Measurements from ENCODE around the gene ATP8A1.

Gene ATP8A1

DNA sequence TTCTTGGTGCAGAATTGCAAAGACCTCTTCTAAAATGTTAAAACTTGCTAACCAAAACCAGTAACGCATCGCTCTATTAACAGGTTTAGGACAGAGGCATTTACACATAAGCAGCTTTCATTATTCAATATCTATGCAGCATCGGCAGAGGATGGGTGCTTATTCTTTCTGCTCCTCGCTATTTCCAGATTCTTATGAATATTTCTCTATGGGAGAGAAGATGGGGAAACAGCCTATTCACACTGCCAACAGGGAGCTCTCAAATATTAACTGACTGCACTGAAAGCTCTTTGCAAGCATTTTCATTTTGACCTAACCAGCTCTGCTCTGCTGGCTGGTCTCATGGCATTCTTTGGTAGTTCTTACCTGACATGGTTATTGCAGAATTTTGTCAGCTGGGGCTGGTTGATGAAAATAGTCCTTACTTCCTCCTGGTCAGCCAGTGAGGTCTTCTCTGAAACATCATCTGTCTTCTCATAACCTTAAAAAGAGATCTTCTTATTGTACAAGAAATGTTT, 30.2 kb downstream of the ATP8A1 start:
- DNase-seq (ENCODE audit: low read depth, low spot score), result no peak

DNA sequence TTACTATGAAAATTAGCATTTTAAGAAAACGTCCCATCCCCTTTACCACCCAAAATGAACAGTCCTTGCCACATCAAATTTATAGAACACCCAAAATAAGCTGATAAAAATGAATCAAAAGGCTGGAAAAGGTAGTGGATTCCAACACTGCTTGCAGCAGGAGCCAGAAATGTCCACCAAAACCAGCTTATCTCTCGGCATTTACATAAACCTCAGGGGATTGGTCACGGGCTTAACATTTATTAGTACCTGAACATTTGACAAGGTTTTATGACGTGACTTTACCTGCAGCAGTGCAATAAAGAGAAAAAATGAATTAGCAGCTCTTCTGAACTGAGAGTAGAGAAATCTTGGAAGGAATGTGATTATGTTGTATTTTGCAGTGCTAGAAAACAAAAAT, 31.6 kb downstream of the ATP8A1 start:
- no peak for DNase-seq (ENCODE audit: low read depth, low spot score)

DNA sequence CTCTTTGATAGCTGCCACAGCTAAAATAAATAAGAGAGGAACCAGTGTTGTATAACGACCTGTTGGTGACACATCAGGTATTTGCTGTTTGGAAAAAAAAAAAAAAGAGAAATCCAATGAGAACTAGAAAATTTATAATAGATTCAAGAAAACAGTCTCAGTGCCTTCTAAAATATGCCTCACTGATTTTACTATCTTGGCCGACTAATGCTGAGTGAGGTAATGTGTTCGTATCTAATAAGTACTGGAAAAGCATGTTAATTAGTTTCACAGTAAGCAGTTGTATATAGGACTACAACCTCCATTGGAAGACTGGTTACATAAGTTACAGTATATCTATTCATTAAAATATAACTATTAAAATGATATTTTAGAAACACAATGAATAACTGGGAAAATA, 32.4 kb downstream of the ATP8A1 start:
- DNase-seq (ENCODE audit: low read depth, low spot score), result no peak

DNA sequence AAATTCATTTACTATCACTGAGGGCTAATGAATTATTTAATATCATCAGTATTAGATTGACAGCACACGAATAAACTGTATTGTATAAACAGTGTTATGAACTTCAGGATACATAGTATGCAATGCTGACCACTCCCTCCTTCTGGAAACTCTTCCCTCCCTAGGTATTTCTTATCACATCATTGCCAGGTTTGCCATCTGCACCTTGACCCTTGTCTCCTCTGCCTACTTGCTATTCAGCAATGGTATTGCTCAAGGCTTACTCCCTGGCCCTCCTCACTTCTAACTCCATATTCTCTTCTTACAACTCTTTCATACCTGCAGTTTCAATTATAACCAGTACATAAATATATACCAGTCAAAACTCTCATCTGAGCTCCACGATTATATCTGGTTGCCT, 38.9 kb downstream of the ATP8A1 start:
- DNase-seq (ENCODE audit: low read depth, low spot score), result no peak

DNA sequence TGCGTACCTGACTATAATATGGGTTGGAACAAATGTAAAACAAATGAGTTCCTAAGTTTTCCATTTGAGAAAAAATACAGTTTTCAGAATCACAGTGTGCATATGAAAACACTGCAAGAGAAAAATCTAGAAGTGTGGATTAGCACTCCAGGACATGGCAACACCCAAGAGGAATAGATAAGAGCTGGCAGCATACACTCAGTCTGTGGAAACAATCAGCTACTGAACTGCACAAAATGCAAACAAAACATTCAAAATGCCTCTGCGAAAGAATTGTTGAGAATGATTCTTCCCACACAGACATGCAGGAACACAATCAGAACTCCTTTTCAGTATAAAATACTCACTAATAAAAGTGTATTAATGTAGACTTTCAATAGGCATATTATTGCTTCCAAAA, 39.9 kb downstream of the ATP8A1 start:
- DNase-seq (ENCODE audit: low read depth, low spot score), result peak; percentile 8

DNA sequence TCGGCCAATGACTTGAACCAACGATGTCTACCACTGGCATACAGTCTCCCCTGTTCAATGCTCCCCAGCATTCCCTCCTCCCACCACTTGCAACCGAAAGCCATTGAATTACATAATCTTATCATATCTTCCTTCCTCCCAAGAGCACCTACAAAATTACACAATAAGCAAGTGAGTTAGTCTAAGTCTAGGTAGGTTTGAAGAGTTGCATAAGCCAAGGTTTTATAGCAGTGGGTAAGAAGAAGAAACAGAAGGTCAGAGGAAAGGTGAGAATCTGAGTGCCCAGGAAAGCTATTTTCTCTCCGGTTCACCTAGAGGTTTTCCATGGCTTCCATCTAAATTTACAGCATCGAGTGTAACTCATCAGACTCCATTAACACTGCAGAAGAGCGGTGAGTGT, 40.3 kb downstream of the ATP8A1 start:
- no peak for DNase-seq (ENCODE audit: low read depth, low spot score)

DNA sequence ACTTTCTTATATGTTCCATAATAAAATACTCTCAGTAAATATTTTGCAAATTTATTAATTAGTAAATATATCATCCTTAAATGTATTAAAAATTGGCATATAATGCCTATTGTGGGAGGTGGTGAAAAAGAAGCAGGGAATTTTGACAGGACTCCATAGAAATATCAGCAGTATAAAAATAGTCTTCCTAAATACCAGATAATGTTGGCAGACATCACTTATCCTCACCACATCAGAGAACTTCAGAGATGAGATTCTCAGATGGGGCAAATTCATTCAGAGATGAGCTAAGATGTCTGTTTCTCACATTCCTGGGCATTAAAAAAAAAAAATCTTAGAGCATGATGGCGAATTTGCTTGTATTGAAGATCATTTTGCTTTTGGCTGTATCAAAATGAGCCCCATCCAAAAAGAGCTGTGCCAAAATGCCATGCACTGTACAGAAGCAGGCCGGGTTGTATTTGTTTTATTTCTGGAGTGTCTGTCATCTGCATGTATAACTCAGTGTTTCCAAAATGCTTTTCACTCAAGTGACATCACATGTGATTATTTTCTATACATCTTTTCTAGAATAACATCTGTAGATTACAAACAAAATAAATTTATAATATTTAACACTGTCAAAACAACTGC, 41.7 kb downstream of the ATP8A1 start:
- DNase-seq (ENCODE audit: low read depth, low spot score), result no peak

DNA sequence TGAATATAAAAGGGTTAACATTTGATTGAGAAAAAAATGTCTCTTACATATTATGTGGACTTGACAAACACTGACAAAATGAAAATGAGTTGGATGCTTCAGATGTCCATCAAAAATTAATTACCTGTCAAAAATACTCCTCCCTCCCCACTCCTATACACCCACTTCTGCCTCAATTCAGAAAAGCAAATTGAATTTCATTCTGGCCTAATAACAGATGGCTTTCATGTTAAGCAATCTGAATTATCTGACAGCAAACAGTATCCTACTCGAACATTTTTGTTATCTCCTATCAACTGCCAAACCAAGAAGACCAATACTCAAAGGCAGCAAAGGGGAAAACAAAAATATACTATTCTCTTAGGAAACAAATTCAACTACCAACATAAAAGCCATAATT, 44.0 kb downstream of the ATP8A1 start:
- no peak for DNase-seq (ENCODE audit: low read depth, low spot score)

DNA sequence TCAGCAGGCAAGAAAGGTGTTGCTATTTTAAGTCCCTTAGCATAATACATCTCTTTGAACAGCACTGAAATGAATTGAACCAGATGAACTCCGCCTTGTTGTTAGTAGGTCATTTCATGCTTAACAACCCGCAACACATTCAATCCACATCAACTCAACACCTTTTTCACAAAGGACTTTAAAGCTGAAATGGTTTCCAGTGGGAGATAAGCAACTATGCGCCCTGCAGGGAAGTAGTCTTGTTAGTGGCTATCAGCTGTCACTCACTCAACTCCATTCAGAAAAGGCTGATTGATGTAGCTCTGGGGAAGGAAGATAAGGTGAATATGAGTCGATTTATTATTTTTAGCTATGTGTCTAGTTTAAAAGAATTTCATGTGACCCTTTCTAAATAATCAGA, 46.0 kb downstream of the ATP8A1 start:
- DNase-seq (ENCODE audit: low read depth, low spot score), result no peak

DNA sequence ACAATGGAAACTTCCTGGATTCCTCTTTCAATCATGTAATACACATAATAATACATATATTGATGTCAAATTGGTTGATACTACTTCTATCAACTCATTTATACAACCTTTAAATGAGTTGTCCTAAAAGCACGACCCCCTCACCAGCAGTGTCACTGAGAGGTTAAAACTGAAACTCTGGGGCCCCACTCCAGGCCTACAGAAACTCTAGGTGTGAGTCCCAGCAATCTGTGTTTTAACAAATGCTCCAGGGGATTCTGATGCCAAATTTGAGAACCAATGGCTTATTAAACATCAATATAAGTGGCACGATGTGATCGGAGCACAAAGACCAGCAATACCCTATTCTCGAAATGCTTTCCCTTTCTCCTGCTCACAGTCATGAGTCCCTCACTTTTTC, 47.9 kb downstream of the ATP8A1 start:
- no peak for DNase-seq (ENCODE audit: low read depth, low spot score)

DNA sequence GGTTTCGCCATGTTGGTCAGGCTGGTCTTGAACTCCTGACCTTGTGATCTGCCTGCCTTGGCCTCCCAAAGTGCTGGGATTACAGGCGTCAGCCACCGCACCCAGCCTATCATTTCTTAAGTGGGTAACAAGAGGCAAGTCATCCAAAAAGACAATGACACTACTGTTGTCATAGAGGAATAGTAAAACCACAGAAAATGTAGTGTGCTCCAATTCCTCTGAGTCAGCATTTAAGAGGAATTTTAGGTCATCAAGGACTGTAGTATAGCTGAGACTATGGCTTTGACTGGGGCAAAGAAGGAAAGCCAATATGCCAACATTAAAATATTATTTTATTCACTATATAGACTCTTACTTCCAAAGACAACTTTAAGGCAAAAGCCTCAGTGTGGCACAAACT, 48.4 kb downstream of the ATP8A1 start:
- DNase-seq (ENCODE audit: low read depth, low spot score), result no peak

DNA sequence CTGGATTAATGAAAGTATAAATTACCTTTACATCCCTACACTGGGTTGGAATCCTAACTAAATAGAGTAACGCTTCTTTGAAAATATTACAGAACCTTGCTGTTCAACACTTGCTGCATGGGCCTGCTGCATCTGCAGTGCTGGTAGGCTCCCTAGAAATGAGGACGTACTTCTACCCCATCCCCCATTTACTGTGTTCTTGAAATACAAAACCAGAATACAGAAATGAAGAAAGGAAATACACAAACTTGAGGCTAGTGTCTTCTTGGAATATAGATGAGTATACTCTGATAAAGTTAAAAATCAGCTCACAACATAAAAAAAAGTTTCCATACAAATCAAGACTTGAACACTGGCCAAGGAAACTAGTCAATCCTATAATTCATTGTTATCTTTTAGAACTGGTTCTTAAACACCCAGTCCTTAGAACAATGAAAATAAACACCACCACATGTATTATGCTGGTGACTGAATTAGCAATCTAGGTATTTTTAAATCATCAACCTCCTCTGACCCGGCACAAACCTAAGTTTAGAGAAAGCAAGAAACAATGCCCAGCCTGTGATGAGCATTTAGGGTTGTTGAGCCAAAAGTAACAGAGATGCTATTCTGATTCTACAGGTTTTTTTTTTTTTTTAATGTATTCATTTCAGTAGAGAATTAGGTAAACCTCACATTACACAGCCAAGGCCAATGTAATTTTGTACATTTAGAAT, 49.7 kb downstream of the ATP8A1 start:
- DNase-seq (ENCODE audit: low read depth, low spot score), result no peak

DNA sequence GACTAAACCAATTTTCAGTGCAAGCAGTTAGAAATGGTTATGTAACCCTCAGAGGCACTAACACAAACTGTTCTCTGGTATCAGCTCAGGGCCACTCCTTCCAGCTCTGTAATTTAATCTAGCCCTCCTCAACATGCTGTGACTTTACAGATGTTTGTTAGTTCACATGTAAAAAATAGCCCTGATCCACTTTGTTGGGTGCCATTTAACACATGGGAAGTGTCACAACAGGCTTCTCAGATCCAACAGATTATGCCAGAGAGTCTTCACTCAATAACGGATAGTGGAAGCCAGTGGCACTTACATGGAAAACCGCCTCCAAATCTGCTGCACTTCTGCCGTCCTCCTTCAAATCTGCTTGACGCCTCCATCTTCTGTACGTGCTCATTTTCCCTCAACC, 51.6 kb downstream of the ATP8A1 start:
- DNase-seq (ENCODE audit: low read depth, low spot score), result no peak

DNA sequence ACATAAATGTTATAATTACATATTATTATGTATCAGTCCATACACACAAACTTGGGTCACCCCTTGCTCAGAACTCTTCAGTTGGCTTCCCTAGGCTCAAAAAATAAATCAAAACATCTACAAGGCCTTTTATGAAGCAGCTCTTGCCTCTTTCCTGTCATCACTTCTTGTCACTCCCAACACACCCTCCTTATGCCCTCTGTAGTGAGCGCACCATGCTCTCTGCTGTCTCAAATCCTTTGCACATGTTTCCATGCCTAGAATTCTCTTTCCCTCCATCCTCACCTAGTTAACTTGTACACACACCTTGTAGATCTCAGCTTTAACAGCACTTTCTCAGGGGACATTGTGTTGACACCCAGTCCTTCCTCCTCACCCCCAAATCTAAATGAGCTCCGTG, 53.0 kb downstream of the ATP8A1 start:
- no peak for DNase-seq (ENCODE audit: low read depth, low spot score)

DNA sequence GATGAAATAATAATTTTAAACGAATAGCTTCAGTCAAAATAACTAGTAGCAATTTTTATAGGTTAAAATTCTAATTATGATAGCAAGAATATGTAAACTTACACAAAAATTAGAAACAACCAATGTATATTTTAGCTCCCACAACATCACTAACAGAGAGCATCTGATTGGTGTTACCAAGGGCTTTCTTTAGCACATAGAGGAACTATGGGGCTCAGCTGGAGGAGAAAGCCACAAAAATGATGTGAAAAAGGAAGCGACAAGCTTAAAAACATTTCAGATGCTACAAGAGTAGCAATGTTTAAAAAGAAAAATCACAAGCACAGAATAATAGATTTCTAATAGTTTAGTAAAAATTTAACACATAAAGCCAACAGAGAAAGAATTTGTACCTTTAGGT, 56.3 kb downstream of the ATP8A1 start:
- no peak for DNase-seq (ENCODE audit: low read depth, low spot score)

DNA sequence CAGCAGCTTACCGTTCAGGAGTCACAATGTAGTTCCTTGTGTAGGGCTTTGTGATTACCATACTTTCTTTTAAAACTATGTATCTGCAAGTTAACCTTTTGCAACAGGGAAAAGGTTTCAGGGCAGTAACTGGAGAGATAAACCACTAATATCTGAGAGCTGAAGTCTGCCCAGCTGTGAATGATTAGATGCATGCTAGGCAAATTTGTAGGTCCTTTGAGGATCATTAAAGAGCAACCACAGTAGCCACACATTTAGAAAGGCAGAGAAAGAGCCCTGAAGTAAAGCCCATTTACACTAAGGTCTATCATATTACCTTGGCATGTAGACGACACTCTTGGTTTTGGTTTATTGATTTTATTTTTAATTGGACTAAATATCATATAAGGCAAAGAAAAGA, 60.0 kb downstream of the ATP8A1 start:
- no peak for DNase-seq (ENCODE audit: low read depth, low spot score)

DNA sequence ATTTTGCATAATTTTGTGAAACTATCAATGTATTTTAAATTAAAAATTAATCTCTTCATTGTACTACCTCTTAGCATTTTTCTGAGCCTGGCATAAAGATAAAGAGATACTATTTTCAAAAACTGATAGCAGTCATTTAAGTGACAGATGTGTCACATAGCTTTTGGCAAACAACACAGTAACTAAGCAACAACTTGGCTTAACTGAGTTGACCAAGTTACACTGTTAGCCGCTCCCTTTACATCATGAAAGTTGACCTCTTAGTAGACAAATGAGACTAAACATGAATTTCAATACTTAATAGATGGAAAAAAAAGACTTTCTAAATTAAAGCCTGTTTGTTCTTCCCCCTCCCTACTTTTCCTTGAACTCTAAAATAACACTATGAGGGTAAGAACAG, 62.0 kb downstream of the ATP8A1 start:
- no peak for DNase-seq (ENCODE audit: low read depth, low spot score)

DNA sequence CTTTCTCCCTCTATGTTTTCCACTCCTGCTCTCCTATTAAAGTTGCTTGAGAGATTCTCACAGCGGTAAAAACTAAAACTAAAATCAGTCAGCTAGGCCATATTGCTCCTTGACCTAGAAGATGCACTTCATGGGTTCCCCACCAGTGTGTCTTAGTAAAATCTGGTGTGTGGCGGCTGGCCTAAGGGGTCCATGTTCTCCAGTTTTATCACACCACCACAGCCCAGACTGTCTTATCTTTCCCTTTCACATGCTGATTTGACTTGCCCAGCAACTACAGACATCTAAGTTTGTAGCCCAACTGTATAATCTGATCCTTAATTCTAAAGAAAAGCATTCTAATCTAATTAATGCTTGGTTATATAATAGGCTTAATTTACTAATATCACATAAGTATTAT, 68.0 kb downstream of the ATP8A1 start:
- DNase-seq (ENCODE audit: low read depth, low spot score), result no peak

DNA sequence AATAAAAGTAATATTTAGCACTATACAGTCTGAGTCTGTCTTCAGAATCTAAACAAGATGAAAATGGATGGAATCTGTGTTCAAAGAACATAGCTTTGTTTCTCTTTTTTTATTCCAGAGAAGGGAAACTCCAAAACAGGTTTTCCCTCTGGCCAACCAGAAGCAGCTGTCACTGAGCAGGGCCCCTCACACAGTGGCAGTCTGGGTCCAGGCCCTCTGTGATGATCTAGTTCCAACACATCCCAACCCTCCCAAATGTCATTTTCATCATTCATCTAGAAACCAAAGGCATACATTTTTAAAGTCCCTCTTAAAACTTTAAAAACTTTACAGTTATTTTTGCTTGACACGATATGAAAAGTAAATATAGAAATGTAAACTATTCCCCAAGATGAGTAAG, 70.1 kb downstream of the ATP8A1 start:
- DNase-seq (ENCODE audit: low read depth, low spot score), result no peak

DNA sequence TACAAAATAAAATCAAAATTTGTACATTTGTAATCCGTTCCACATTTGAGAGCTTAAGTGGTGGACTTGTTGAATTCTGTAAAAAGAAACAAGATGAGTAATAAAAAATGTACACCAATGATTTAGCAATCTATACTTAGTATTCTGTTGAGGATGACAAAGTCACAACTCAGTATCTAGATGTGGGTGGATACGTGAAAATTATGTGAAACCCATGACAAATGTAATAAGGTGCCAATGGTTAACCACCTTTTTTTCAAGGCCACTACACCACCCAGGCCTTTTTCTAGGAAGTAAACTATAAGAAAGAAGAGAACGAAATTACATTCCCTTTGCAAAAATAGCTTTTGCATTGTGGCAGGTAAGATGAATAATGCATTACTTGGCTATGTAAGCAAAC, 77.0 kb downstream of the ATP8A1 start:
- no peak for DNase-seq (ENCODE audit: low read depth, low spot score)

DNA sequence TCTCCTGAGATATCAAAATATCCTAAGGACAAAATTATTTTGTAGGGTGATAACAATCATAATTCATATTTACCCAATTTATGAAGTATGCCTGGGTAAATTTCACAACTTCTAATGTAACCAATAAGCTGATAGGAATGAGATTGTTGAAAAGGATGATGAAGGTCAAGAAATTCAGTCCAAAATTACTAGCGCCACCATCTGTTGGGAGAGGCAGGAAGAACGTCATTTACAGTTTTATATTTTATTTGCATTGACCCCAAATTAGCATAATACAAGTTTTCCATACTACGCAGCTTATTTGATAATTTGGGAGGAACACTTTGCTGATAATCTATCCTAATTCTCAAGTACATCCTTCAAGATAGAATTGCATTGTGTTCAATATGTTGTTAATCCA, 78.7 kb downstream of the ATP8A1 start:
- no peak for DNase-seq (ENCODE audit: low read depth, low spot score)

DNA sequence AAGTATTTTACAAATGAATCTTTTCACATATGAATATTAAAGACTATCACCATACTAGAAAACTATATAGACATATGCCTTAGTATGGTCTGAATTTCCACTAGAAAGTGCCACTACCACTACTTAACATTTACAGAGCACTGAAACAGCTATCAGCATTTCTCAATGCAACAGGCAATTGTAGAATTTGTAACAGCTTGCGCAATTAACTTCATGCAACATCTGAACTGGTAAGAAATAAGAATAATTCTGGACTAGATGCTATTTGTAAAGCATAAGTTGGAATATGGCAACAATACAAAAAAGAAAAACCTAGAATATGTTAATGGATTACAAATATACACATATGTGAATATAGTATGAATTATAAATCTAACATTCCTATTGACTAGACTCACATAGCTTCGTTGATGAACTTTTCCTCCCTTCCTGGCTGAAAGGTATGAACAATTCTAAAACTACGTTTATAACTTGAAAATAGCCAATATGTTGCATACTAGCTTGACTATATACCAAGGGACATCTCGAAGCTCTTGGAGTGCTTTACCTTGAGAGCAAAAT, 82.0 kb downstream of the ATP8A1 start:
- no peak for DNase-seq (ENCODE audit: low read depth, low spot score)

DNA sequence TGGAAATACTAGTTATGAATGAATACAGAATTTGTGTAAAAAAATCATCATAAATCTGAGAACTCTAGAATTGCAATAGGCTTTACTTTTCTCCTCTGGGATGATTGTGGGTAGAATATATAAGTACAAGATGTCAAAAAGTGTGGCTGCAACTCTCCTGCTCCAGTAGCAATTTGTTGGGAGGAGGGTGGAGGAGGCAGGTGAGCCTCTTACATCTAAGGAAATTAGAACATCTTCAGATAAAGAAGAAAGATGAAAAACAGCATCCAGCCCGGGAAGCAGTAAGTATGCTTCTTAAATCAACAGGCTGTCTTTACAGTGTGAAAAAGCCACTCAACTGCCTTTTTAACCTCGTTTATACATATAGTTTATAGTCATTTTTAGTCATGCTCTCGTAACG, 83.7 kb downstream of the ATP8A1 start:
- no peak for DNase-seq (ENCODE audit: low read depth, low spot score)
